ENCODE data around the gene AGGF1. TPM values are rescaled to one million over a fixed set of nuclear protein-coding genes. Genes with fewer than 3 reads are reported as not detected.

Gene AGGF1
- total and polyA plus RNA-seq, 2 experiments from 2014 or later, result 24.4 to 27.5 TPM

- TF ChIP-seq ETS1 (IDR thresholded peaks at IDR 0.05) (no peak), EZH2phosphoT487 (IDR thresholded peaks at IDR 0.05; ENCODE audit: unreplicated experiment) (no peak), ZNF462 (CRISPR knock-in tag; IDR thresholded peaks at IDR 0.05) (no peak), CREB1 (CRISPR knock-in tag; IDR thresholded peaks at IDR 0.05; ENCODE audit: low read depth) (no peak), POLR2AphosphoS5 (IDR thresholded peaks at IDR 0.05; ENCODE audit: low read depth) (no peak)
Measured at GRCh38 chr5:77032635-77033034, 2.4 kb downstream of the AGGF1 start (continued).

DNA sequence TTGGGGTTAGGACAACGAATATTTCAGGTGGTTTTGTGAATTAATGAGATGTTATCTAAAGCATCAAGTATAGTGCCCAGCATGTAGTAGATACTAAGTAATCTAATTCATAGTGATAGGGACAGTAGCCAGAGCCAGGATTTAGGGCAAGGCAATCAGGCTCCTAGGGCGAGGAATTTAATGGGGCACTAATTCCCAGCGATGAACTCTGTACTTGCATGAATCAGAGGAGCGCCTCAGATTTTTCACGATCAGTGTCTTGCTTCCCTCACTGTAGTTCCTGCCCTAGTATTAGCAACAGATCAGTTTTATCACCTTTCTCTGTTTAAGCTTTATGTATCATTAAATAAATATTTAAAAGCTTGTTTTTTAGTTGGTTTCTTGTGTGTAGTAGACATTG lies 3.1 kb downstream of the AGGF1 start:
- peaks cover 10% of the 10 kb centered on the region for H3K27me3 Mint-ChIP-seq (ENCODE audit: insufficient read depth, low read depth, poor library complexity)
- DNase-seq (ENCODE audit: low spot score), result no peak
- H3K9me3 Mint-ChIP-seq, result peaks cover 21% of the 10 kb centered on the region
- no peak for ATAC-seq
- H3F3A ChIP-seq (replicated peaks; ENCODE audit: low read depth), result peaks cover 3% of the 10 kb centered on the region; the same call in 1 of the 2 replicates
- no peak overlapping the region for H3K27ac Mint-ChIP-seq
- 0 out of 2 replicates have a peak, but pooled peaks cover 5% of the 10 kb centered on the region for H3K79me2 ChIP-seq (replicated peaks; ENCODE audit: insufficient read depth)
- no peaks in the 10 kb centered on the region for H4K20me1 ChIP-seq (replicated peaks; ENCODE audit: insufficient read depth)
- H2AFZ ChIP-seq, result no peak overlapping the region
- H3K9me2 ChIP-seq (ENCODE audit: insufficient read depth), result no peaks in the 10 kb centered on the region
- no peak overlapping the region for H3K27ac ChIP-seq (ENCODE audit: low read depth)
- peaks cover 6% of the 10 kb centered on the region for H3K4me1 Mint-ChIP-seq
- no peak overlapping the region for H3K4me2 ChIP-seq
- peaks cover 8% of the 10 kb centered on the region; the same call in 1 of the 2 replicates for H3K27me3 ChIP-seq (ENCODE audit: insufficient read depth)
- peaks cover 11% of the 10 kb centered on the region; the same call in 1 of the 2 replicates for H3K36me3 ChIP-seq (ENCODE audit: insufficient read depth)
- no peak overlapping the region for H3K4me3 Mint-ChIP-seq
- no peaks in the 10 kb centered on the region for H3K4me1 ChIP-seq (ENCODE audit: insufficient read depth)
- peaks cover 46% of the 10 kb centered on the region for H3K36me3 Mint-ChIP-seq (ENCODE audit: low read depth)
- no peak overlapping the region for H3K4me3 ChIP-seq
- TF ChIP-seq NANOG (IDR thresholded peaks at IDR 0.05; ENCODE audit: borderline replicate concordance) (no peak), CREB1 (CRISPR knock-in tag; IDR thresholded peaks at IDR 0.05; ENCODE audit: low read depth) (no peak), ETS1 (IDR thresholded peaks at IDR 0.05) (no peak), ZNF114 (CRISPR knock-in tag; IDR thresholded peaks at IDR 0.05) (no peak), EZH2phosphoT487 (IDR thresholded peaks at IDR 0.05; ENCODE audit: unreplicated experiment) (no peak), ZNF331 (CRISPR knock-in tag; IDR thresholded peaks at IDR 0.05; ENCODE audit: low read depth) (no peak), EZH2 (IDR thresholded peaks at IDR 0.05; ENCODE audit: low read depth, unreplicated experiment) (no peak)
- TF ChIP-seq, protein P1, sequence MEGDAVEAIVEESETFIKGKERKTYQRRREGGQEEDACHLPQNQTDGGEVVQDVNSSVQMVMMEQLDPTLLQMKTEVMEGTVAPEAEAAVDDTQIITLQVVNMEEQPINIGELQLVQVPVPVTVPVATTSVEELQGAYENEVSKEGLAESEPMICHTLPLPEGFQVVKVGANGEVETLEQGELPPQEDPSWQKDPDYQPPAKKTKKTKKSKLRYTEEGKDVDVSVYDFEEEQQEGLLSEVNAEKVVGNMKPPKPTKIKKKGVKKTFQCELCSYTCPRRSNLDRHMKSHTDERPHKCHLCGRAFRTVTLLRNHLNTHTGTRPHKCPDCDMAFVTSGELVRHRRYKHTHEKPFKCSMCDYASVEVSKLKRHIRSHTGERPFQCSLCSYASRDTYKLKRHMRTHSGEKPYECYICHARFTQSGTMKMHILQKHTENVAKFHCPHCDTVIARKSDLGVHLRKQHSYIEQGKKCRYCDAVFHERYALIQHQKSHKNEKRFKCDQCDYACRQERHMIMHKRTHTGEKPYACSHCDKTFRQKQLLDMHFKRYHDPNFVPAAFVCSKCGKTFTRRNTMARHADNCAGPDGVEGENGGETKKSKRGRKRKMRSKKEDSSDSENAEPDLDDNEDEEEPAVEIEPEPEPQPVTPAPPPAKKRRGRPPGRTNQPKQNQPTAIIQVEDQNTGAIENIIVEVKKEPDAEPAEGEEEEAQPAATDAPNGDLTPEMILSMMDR (conservative IDR thresholded peaks at IDR 0.05; ENCODE audit: low read depth in 2 of 2), result no peak
